Muscle of leg (tissue), 11 donors: ENCODE results near the gene WEE1. TPM values are rescaled to one million over a fixed set of nuclear protein-coding genes. Genes with fewer than 3 reads are reported as not detected.

Experiments
- DNase-seq: peaks from one replicate; pipeline ENCODE4 v3.0.0; 2013
- H3K27ac ChIP-seq: one replicate; pipeline ENCODE4 v1.5.1; 2013; ENCODE audit warnings: mild to moderate bottlenecking, low read length, control low read depth
- H3K27me3 ChIP-seq: one replicate; pipeline ENCODE4 v1.6.1; 2013; ENCODE audit warnings: low read length; ENCODE audit not compliant: control insufficient read depth, insufficient read depth
- H3K36me3 ChIP-seq: one replicate; pipeline ENCODE4 v1.6.1; 2013; ENCODE audit warnings: low read length; ENCODE audit not compliant: control insufficient read depth, insufficient read depth
- H3K4me1 ChIP-seq: one replicate; pipeline ENCODE4 v1.6.1; 2013; ENCODE audit warnings: low read length; ENCODE audit not compliant: control insufficient read depth, insufficient read depth
- H3K4me3 ChIP-seq: one replicate; pipeline ENCODE4 v1.5.1; 2013; ENCODE audit warnings: low read length, control low read depth
- H3K9me3 ChIP-seq: replicated peaks from 2 replicates; pipeline ENCODE4 v1.6.1; 2013; ENCODE audit warnings: low read depth, low read length; ENCODE audit not compliant: control insufficient read depth
- WGBS: methylation state at CpG from one replicate; pipeline ENCODE4 v1.1.5; 2013; ENCODE audit warnings: missing lambda C conversion rate; ENCODE audit not compliant: insufficient coverage; 5-methylcytosine and 5-hydroxymethylcytosine counted together
- polyA plus RNA-seq, 8 donors: library from polyadenylated mRNA; unstranded; fragments of 120-200 nt; gene quantifications; one replicate each; pipeline versions ENCODE4 v1.2.1 to v1.2.3, GENCODE V29; 2013; ENCODE audit warnings: inconsistent platforms in 1 of 8, low replicate concordance in 1 of 8; ENCODE audit not compliant: insufficient read length in 8 of 8, insufficient read depth in 1 of 8
- total RNA-seq: library from RNA; stranded (reverse); fragments of 120-200 nt; gene quantifications from one replicate; pipeline ENCODE4 v1.2.4, GENCODE V29; 2013

Gene WEE1
- total and polyA plus RNA-seq, 9 donors = 25.4 to 50.9 (median 36.1) TPM

DNA sequence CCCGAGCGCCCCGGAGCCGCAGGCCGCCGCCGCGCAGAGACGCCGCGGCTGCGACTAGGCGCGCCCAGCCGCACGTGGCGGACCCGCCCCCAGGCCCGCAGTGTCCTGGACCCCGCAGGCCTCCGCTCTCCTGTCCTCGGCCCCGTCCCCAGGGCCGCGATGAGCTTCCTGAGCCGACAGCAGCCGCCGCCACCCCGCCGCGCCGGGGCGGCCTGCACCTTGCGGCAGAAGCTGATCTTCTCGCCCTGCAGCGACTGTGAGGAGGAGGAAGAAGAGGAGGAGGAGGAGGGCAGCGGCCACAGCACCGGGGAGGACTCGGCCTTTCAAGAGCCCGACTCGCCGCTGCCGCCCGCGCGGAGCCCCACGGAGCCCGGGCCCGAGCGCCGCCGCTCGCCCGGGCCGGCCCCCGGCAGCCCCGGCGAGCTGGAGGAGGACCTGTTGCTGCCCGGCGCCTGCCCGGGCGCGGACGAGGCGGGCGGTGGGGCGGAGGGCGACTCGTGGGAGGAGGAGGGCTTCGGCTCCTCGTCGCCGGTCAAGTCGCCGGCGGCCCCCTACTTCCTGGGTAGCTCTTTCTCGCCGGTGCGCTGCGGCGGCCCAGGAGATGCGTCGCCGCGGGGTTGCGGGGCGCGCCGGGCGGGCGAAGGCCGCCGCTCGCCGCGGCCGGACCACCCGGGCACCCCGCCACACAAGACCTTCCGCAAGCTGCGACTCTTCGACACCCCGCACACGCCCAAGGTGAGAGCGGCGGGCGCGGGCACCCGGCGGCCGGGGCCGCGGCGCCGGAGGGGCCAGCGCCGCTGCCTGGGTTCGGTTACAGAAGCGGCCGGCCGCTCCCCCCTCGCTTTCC is 528 bp downstream of the WEE1 start:
- Histone ChIP-seq H3K27me3 (no peaks in the 10 kb centered on the region), H3K9me3 (no peaks in the 10 kb centered on the region), H3K4me1 (peaks cover 27% of the 10 kb centered on the region), H3K36me3 (peaks cover 2% of the 10 kb centered on the region), H3K4me3 (peak overlapping the region; percentile 70), H3K27ac (peak overlapping the region; percentile 96)
- WGBS = under 1% methylated on average over 113 of the region's 122 CpGs
- peak; percentile 38 for DNase-seq

- H3K4me3 ChIP-seq = peak overlapping the region; percentile 70
- H3K27me3 ChIP-seq = no peaks in the 10 kb centered on the region
- H3K27ac ChIP-seq = peak overlapping the region; percentile 96
- H3K36me3 ChIP-seq = peaks cover 2% of the 10 kb centered on the region
- H3K9me3 ChIP-seq = no peaks in the 10 kb centered on the region
- under 1% methylated on average over 37 of the region's 43 CpGs for WGBS
- H3K4me1 ChIP-seq = peaks cover 20% of the 10 kb centered on the region
- peak; percentile 65 for DNase-seq
Observed at GRCh38 chr11:9574622-9575259, 1.3 kb downstream of the WEE1 start.

DNA sequence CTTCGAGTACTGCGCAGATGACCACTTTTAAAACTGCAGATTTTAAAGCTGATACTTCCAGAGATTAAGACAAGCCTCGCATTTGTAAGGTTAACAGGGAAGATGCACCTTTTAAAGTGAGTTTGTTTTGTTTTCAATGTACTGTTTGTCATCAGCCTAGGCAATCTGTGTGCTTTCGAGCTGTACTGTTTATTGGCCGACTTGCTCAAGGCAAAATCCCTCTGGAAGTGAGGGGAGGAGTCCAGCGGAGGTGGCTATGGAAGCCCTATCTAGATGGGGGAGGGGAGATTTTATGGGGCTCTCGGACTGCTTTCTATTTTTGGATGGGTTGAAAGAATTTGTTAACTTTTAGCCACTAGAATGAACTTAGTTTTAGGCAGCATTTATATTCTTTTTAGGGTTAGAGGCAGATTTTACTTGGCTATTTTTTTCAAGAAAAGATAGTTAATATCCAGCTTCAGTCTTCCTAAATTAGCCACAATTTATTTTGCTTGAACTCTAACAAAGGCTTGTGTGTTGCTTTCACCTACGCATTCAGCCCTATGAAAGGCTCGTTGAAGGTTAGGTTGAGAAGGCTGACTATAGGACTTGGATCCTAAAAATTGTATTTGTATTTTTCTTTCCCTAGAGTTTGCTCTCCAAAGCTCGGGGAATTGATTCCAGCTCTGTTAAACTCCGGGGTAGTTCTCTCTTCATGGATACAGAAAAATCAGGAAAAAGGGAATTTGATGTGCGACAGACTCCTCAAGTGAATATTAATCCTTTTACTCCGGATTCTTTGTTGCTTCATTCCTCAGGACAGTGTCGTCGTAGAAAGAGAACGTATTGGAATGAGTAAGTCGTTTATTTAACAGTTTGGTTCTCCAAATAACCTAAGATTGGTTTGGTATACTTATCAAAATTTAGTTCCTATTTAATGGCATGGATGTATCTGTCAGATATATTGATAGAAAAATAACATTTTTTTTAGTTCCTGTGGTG is 2.1 kb downstream of the WEE1 start:
- 4% methylated on average over 4 of the region's 17 CpGs for WGBS
- DNase-seq = peak; percentile 95
- H3K36me3 ChIP-seq = peaks cover 5% of the 10 kb centered on the region
- H3K27ac ChIP-seq = peak overlapping the region; percentile 96
- H3K4me3 ChIP-seq = peak overlapping the region; percentile 70
- peaks cover 13% of the 10 kb centered on the region for H3K4me1 ChIP-seq
- no peaks in the 10 kb centered on the region for H3K9me3 ChIP-seq
- no peaks in the 10 kb centered on the region for H3K27me3 ChIP-seq

GRCh38 chr11:9576701-9577381 is 3.4 kb downstream of the WEE1 start:
- 40% methylated on average over 1 of the region's 4 CpGs for WGBS
- peaks cover 10% of the 10 kb centered on the region for H3K4me1 ChIP-seq
- no peaks in the 10 kb centered on the region for H3K27me3 ChIP-seq
- H3K36me3 ChIP-seq = peaks cover 12% of the 10 kb centered on the region
- DNase-seq = peak; percentile 62
- peak overlapping the region; percentile 70 for H3K4me3 ChIP-seq
- H3K9me3 ChIP-seq = no peaks in the 10 kb centered on the region
- peak overlapping the region; percentile 96 for H3K27ac ChIP-seq

GRCh38 chr11:9577556-9577955 is 4.1 kb downstream of the WEE1 start:
- WGBS = 100% methylated on average over 1 of the region's 7 CpGs
- Histone ChIP-seq H3K36me3 (peaks cover 14% of the 10 kb centered on the region), H3K27me3 (no peaks in the 10 kb centered on the region), H3K27ac (peak overlapping the region; percentile 45), H3K4me3 (no peak overlapping the region), H3K4me1 (peaks cover 5% of the 10 kb centered on the region), H3K9me3 (no peaks in the 10 kb centered on the region)
- DNase-seq = peak; percentile 32

GRCh38 chr11:9580894-9581293 is 7.4 kb downstream of the WEE1 start:
- Histone ChIP-seq H3K9me3 (no peaks in the 10 kb centered on the region), H3K27ac (no peak overlapping the region), H3K36me3 (peaks cover 32% of the 10 kb centered on the region), H3K27me3 (no peaks in the 10 kb centered on the region), H3K4me3 (no peak overlapping the region), H3K4me1 (peaks cover 2% of the 10 kb centered on the region)
- 97% methylated on average over 4 of the region's 4 CpGs for WGBS
- no peak for DNase-seq

DNA sequence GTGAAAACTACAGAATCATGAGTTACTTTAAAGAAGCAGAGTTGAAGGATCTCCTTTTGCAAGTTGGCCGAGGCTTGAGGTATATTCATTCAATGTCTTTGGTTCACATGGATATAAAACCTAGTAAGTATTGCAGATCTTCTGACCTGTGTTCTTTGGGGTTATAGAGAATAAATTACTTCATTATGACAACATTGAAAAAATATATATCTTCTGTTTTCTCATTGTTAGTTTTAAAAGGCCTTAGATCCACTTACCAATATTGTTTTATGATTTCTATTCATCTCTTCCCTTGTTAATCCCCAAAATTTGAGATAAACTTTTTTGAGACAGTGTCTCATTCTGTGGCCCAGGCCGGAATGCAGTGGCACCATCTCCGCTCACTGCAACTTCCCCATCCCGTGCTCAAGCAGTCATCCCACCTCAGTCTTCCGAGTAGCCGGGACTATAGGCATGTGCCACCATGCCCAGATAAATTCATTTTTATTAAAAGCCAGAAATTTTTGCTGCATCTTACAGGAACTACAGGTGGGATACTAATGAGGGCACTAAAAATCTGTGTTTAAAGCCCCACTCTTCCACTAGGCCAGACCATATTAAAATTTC is 8.2 kb downstream of the WEE1 start:
- Histone ChIP-seq H3K9me3 (no peaks in the 10 kb centered on the region), H3K4me1 (no peaks in the 10 kb centered on the region), H3K4me3 (no peak overlapping the region), H3K27me3 (no peaks in the 10 kb centered on the region), H3K27ac (no peak overlapping the region), H3K36me3 (peaks cover 34% of the 10 kb centered on the region)
- 95% methylated on average over 3 of the region's 6 CpGs for WGBS
- DNase-seq = no peak

DNA sequence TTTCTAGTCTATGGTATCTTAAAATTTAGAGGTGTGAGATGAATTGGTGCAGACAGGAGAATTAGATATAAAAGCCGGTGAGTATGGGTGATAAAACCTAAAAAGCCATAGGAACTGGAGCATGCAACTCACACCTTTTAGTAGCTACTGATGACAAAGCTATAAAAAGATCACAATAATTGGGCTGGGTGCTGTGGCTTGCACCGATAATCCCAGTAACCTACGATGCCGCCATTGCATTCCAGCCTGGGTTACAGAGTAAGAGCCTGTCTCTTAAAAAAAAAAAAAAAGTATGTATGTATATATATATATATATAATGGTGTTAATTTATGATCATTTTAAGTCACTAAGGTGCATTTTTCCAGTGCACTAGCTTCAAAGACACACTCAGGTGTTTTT is 17.2 kb downstream of the WEE1 start:
- WGBS = no CpG with 5 or more reads among the region's 4 CpGs
- no peak overlapping the region for H3K4me3 ChIP-seq
- H3K27me3 ChIP-seq = no peaks in the 10 kb centered on the region
- no peaks in the 10 kb centered on the region for H3K9me3 ChIP-seq
- no peaks in the 10 kb centered on the region for H3K4me1 ChIP-seq
- H3K36me3 ChIP-seq = peaks cover 21% of the 10 kb centered on the region
- DNase-seq = no peak
- H3K27ac ChIP-seq = no peak overlapping the region

GRCh38 chr11:9594267-9595046 is 21.0 kb downstream of the WEE1 start:
- no peaks in the 10 kb centered on the region for H3K4me1 ChIP-seq
- H3K27ac ChIP-seq = no peak overlapping the region
- H3K27me3 ChIP-seq = no peaks in the 10 kb centered on the region
- WGBS = 68% methylated on average over 11 of the region's 11 CpGs
- no peaks in the 10 kb centered on the region for H3K9me3 ChIP-seq
- H3K4me3 ChIP-seq = no peak overlapping the region
- peaks cover 4% of the 10 kb centered on the region for H3K36me3 ChIP-seq
- DNase-seq = no peak
